CMK (cell line): ENCODE results near the gene IBSP.

Source experiments
- DNase-seq: peaks from one replicate; pipeline ENCODE4 v3.0.0-alpha.2; 2010; ENCODE audit warnings: low read depth

Gene IBSP

GRCh38 chr4:87838890-87839591 is 39.7 kb downstream of the IBSP start:
- no peak for DNase-seq

- DNase-seq, result no peak
Observed at GRCh38 chr4:87839592-87839946, 40.2 kb downstream of the IBSP start.

- DNase-seq, result no peak
Observed at GRCh38 chr4:87840149-87840548, 40.8 kb downstream of the IBSP start.

GRCh38 chr4:87843936-87844335 is 44.6 kb downstream of the IBSP start:
- no peak for DNase-seq

- DNase-seq, result no peak
Observed at GRCh38 chr4:87844452-87844851, 45.1 kb downstream of the IBSP start.

- DNase-seq, result no peak
Observed at GRCh38 chr4:87846226-87846625, 46.9 kb downstream of the IBSP start.

- DNase-seq, result peak; percentile 30
Observed at GRCh38 chr4:87848622-87849351, 49.4 kb downstream of the IBSP start.

GRCh38 chr4:87849612-87850011 is 50.3 kb downstream of the IBSP start:
- DNase-seq, result peak; percentile 17

- DNase-seq, result no peak
Observed at GRCh38 chr4:87851332-87851731, 52.0 kb downstream of the IBSP start.

- no peak for DNase-seq
Observed at GRCh38 chr4:87851953-87852352, 52.6 kb downstream of the IBSP start.

- no peak for DNase-seq
Observed at GRCh38 chr4:87853108-87853507, 53.8 kb downstream of the IBSP start.

GRCh38 chr4:87853891-87854290 is 54.5 kb downstream of the IBSP start:
- DNase-seq, result no peak

- no peak for DNase-seq
Observed at GRCh38 chr4:87855559-87855958, 56.2 kb downstream of the IBSP start.

- DNase-seq, result no peak
Observed at GRCh38 chr4:87856816-87857215, 57.5 kb downstream of the IBSP start.

GRCh38 chr4:87857789-87858188 is 58.4 kb downstream of the IBSP start:
- no peak for DNase-seq
